Keratinocyte (primary cell): ENCODE results near the gene AAGAB. TPM values are rescaled to one million over a fixed set of nuclear protein-coding genes. Genes with fewer than 3 reads are reported as not detected.

Source experiments
- DNase-seq: peaks from one replicate; pipeline ENCODE4 v3.0.0-alpha.2; 2011; ENCODE audit warnings: low read depth, missing footprints, low spot score
- FAIRE-seq: peaks from 2 replicates; lab custom pipeline; 2011; peaks lifted over from hg19 to GRCh38; lab: Jason Lieb, UNC
- H2AFZ ChIP-seq: 2 replicates; pipeline ENCODE4 v1.6.0; 2012; ENCODE audit warnings: low read length, control low read depth, inconsistent platforms; ENCODE audit not compliant: control insufficient read depth
- H3K27ac ChIP-seq: 2 replicates; pipeline ENCODE4 v1.5.1; 2011; ENCODE audit warnings: low read length; ENCODE audit not compliant: control insufficient read depth, insufficient read depth
- H3K27me3 ChIP-seq: 3 replicates; pipeline ENCODE4 v1.6.0; 2011; ENCODE audit warnings: low read length; ENCODE audit not compliant: control insufficient read depth, insufficient read depth; ENCODE audit errors: extremely low read depth
- H3K36me3 ChIP-seq, 2 experiments: 2 replicates in 1 of 2; 3 replicates in 1 of 2; pipeline ENCODE4 v1.5.1; 2011; ENCODE audit warnings: low read length in 2 of 2, mild to moderate bottlenecking in 1 of 2; ENCODE audit not compliant: control insufficient read depth in 2 of 2, insufficient read depth in 2 of 2; ENCODE audit errors: extremely low read depth in 1 of 2
- H3K4me1 ChIP-seq: 3 replicates; pipeline ENCODE4 v1.5.1; 2011; ENCODE audit warnings: low read length; ENCODE audit not compliant: control insufficient read depth, insufficient read depth; ENCODE audit errors: extremely low read depth
- H3K4me2 ChIP-seq: 3 replicates; pipeline ENCODE4 v1.6.0; 2011; ENCODE audit warnings: low read depth, low read length; ENCODE audit not compliant: control insufficient read depth, insufficient read depth; ENCODE audit errors: extremely low read depth
- H3K4me3 ChIP-seq, 3 experiments: fragments of 200-600 bp in 1 of 3; sonication (generic) in 1 of 3; 2 replicates in 2 of 3; 3 replicates in 1 of 3; pipeline ENCODE4 v1.5.1; 2011 to 2016; ENCODE audit warnings: low read length in 3 of 3, mild to moderate bottlenecking in 3 of 3, control low read depth in 2 of 3, inconsistent platforms in 1 of 3, low read depth in 1 of 3, mixed read lengths in 1 of 3, mixed run types in 1 of 3, moderate library complexity in 1 of 3; ENCODE audit not compliant: control insufficient read depth in 2 of 3, insufficient read depth in 2 of 3; ENCODE audit errors: extremely low read depth in 1 of 3
- H3K79me2 ChIP-seq: 2 replicates; pipeline ENCODE4 v1.6.0; 2012; ENCODE audit warnings: low read length; ENCODE audit not compliant: control insufficient read depth, insufficient read depth
- H3K9ac ChIP-seq: 3 replicates; pipeline ENCODE4 v1.6.0; 2011; ENCODE audit warnings: low read length; ENCODE audit not compliant: control insufficient read depth, insufficient read depth; ENCODE audit errors: extremely low read depth
- H3K9me1 ChIP-seq: 3 replicates; pipeline ENCODE4 v1.6.0; 2011; ENCODE audit warnings: low read length; ENCODE audit not compliant: control insufficient read depth, insufficient read depth; ENCODE audit errors: extremely low read depth
- H3K9me3 ChIP-seq: 2 replicates; pipeline ENCODE4 v1.5.1; 2012; ENCODE audit warnings: low read depth, low read length; ENCODE audit not compliant: control insufficient read depth
- H4K20me1 ChIP-seq: 3 replicates; pipeline ENCODE4 v1.6.0; 2011; ENCODE audit warnings: low read length; ENCODE audit not compliant: control insufficient read depth, insufficient read depth; ENCODE audit errors: extremely low read depth
- CTCF ChIP-seq, 3 experiments: IDR thresholded peaks in 1 of 3; conservative IDR thresholded peaks in 1 of 3; optimal IDR thresholded peaks in 1 of 3; 2 replicates in 2 of 3; 3 replicates in 1 of 3; pipeline versions ENCODE3 to v1.5.1; 2011; ENCODE audit warnings: low read length in 3 of 3, mild to moderate bottlenecking in 3 of 3, moderate library complexity in 2 of 3, control low read depth in 1 of 3, inconsistent platforms in 1 of 3; ENCODE audit not compliant: insufficient read depth in 2 of 3; ENCODE audit errors: extremely low read depth in 1 of 3
- EZH2 ChIP-seq: IDR thresholded peaks from one replicate; pipeline ENCODE4 v1.6.1; 2012; ENCODE audit warnings: inconsistent platforms, mild to moderate bottlenecking, low read length, moderate library complexity
- dilution Hi-C: fragments of 300-500 bp; cut with MboI; formaldehyde crosslinking; loops from one replicate; pipeline ENCODE4 v1.7.0; 2020; ENCODE audit warnings: low sequenced_read_pairs; ENCODE audit not compliant: extremely low pct_ligation_motif_present
- polyA plus RNA-seq, 5 experiments: library from polyadenylated mRNA; depleted of rRNA in 3 of 5; stranded (reverse) in 3 of 5; stranded (forward) in 1 of 5; unstranded in 1 of 5; fragments of >200 nt; gene quantifications; 1 replicate in 1 of 5; 2 replicates in 3 of 5; 3 replicates in 1 of 5; pipeline versions ENCODE4 v1.2.1 to v1.2.3, GENCODE V29; 2011 to 2012; ENCODE audit warnings: missing spikeins in 2 of 5, low read depth in 1 of 5, low replicate concordance in 1 of 5

AAGAB gene
- polyA plus RNA-seq, 1 donor (not counting 4 experiments of a cell fraction or from before 2014, with no cell fraction given): 82.7 TPM

- no peak overlapping the region for H3K9ac ChIP-seq
- H2AFZ ChIP-seq: no peak overlapping the region
- H4K20me1 ChIP-seq: no peaks in the 10 kb centered on the region
- no peak overlapping the region for H3K4me2 ChIP-seq
- H3K4me3 ChIP-seq: no peak overlapping the region
- no peaks in the 10 kb centered on the region for H3K27me3 ChIP-seq
- FAIRE-seq (no peak), DNase-seq (no peak)
- no peak overlapping the region for H3K27ac ChIP-seq
- no peak for TF ChIP-seq CTCF (optimal IDR thresholded peaks at IDR 0.05 in 1 of 3, IDR thresholded peaks at IDR 0.05 in 1 of 3, conservative IDR thresholded peaks at IDR 0.05 in 1 of 3; ENCODE audit: extremely low read depth in 1 of 3, insufficient read depth in 2 of 3, low read length in 3 of 3)
- H3K4me1 ChIP-seq: peaks cover 9% of the 10 kb centered on the region
- no peaks in the 10 kb centered on the region for H3K79me2 ChIP-seq
- dilution Hi-C loops: no loop called here
- H3K36me3 ChIP-seq: peaks cover 48 to 65% of the 10 kb centered on the region in 2 experiments
- no peaks in the 10 kb centered on the region for H3K9me3 ChIP-seq
- no peaks in the 10 kb centered on the region for H3K9me1 ChIP-seq
Observed at GRCh38 chr15:67190326-67190725, 64.1 kb downstream of the AAGAB start.

- FAIRE-seq (no peak), DNase-seq (no peak)
- H4K20me1 ChIP-seq: no peaks in the 10 kb centered on the region
- H3K27me3 ChIP-seq: no peaks in the 10 kb centered on the region
- peaks cover 52 to 73% of the 10 kb centered on the region in 2 experiments for H3K36me3 ChIP-seq
- H3K4me3 ChIP-seq: no peak overlapping the region
- no peak overlapping the region for H3K27ac ChIP-seq
- dilution Hi-C loops: no loop called here
- no peaks in the 10 kb centered on the region for H3K79me2 ChIP-seq
- H3K9me3 ChIP-seq: no peaks in the 10 kb centered on the region
- TF ChIP-seq EZH2: no peak
- no peak for TF ChIP-seq CTCF (optimal IDR thresholded peaks at IDR 0.05 in 1 of 3, IDR thresholded peaks at IDR 0.05 in 1 of 3, conservative IDR thresholded peaks at IDR 0.05 in 1 of 3; ENCODE audit: extremely low read depth in 1 of 3, insufficient read depth in 2 of 3, low read length in 3 of 3)
- no peaks in the 10 kb centered on the region for H3K9me1 ChIP-seq
- H3K4me1 ChIP-seq: peaks cover 11% of the 10 kb centered on the region
- no peak overlapping the region for H3K4me2 ChIP-seq
- H3K9ac ChIP-seq: no peak overlapping the region
- H2AFZ ChIP-seq: no peak overlapping the region
Observed at GRCh38 chr15:67189326-67190051, 65.0 kb downstream of the AAGAB start.
